ENCODE results near the gene TBC1D22A. TPM values are rescaled to one million over a fixed set of nuclear protein-coding genes. Genes with fewer than 3 reads are reported as not detected.
"Not testable (repeated sequence)": the region's sequence is repeated elsewhere in the genome, so short reads cannot be mapped to it uniquely, and the experiment has no call there.

TBC1D22A gene
- total RNA-seq, 2 experiments from 2014 or later: 22.3 to 43.9 TPM

DNA sequence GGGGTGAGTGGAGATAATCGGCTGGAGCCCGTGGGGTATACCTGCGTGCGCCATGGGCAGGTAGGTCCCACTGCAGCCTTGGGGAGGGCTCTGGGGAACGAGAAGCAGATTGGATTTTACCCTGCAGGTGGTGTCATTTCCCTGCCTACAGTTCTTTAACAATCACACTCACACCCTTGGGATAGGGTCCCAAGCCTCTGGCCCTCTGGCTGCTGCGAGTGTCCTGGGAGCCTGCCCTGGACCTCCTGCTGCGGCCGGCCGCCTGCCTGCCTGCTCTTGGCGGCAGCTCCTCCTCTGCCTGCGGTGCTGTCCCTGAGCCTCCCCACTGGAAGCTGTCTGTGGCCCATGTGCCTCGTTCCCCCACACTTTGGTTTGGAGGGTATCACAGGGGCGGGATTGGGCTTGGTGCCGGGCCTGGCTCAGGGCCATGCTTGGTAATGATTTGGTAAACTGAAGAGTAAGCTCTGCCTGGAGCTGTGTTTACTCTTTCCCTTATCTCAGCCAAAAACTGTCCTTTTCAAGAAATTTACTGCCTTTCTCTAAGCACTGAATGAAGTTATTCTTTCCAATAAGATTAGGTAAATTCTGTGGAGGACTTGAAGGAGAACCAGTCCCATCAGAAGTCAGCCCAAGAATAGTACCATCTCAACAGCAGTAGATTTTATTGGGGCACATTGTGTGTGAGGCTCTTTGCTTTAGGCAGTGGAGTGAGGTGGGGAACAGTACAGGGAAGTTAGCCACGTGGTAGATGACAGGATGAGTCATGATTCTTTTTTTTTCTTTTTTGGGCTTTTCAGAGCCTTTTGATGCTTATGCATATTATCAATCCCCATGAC, 53.7 kb downstream of the TBC1D22A start:
- TF ChIP-seq EZH2phosphoT487 (IDR thresholded peaks at IDR 0.05; ENCODE audit: borderline replicate concordance, low read depth, low read length): no peak
- TF ChIP-seq, protein P1, sequence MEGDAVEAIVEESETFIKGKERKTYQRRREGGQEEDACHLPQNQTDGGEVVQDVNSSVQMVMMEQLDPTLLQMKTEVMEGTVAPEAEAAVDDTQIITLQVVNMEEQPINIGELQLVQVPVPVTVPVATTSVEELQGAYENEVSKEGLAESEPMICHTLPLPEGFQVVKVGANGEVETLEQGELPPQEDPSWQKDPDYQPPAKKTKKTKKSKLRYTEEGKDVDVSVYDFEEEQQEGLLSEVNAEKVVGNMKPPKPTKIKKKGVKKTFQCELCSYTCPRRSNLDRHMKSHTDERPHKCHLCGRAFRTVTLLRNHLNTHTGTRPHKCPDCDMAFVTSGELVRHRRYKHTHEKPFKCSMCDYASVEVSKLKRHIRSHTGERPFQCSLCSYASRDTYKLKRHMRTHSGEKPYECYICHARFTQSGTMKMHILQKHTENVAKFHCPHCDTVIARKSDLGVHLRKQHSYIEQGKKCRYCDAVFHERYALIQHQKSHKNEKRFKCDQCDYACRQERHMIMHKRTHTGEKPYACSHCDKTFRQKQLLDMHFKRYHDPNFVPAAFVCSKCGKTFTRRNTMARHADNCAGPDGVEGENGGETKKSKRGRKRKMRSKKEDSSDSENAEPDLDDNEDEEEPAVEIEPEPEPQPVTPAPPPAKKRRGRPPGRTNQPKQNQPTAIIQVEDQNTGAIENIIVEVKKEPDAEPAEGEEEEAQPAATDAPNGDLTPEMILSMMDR (conservative IDR thresholded peaks at IDR 0.05; ENCODE audit: low read length): no peak
- intact Hi-C loops (cut with micrococcal nuclease; ENCODE audit: unreplicated experiment): no loop called here

DNA sequence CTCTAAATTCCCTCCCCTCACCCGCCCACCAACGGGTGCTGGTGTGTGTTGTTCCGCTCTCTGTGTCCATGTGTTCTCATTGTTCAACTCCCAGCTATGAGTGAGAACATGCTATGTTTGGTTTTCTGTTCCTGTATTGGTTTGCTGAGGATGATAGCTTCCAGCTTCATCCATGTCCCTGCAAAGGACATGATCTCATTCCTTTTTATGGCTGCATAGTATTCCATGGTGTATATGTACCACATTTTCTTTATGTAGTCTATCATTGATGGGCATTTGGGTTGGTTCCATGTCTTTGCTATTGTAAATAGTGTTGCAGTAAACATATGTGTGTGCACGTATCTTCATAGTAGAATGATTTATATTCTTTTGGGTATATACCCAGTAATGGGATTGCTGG, 54.9 kb downstream of the TBC1D22A start:
- H3K4me3 ChIP-seq (ENCODE audit: low read depth, low read length, poor library complexity, severe bottlenecking); H3K4me2 ChIP-seq (ENCODE audit: low read length); BruUV-seq (replicated peaks); H3K27ac ChIP-seq (ENCODE audit: low read depth, low read length, poor library complexity, severe bottlenecking); H3K4me1 ChIP-seq (ENCODE audit: insufficient read depth, low read length, poor library complexity, severe bottlenecking); H4K20me1 ChIP-seq (ENCODE audit: insufficient read depth, low read length); H2AFZ ChIP-seq (ENCODE audit: low read length); H3K9me3 ChIP-seq (ENCODE audit: low read length); DNase-seq (ENCODE audit: low spot score); H3K9me2 ChIP-seq (ENCODE audit: insufficient read depth, low read length); CTCF ChIA-PET (ENCODE audit: unreplicated experiment); intact Hi-C loops (cut with micrococcal nuclease; ENCODE audit: unreplicated experiment): not testable (repeated sequence)
- POLR2A ChIA-PET: interaction anchor here (1.2 kb wide), 1 partner anchor 46 kb away, joined by 3 read pairs; no protein-coding TSS in a partner anchor
- peaks cover 11% of the 10 kb centered on the region; the same call in 1 of the 2 replicates for H3K79me2 ChIP-seq (ENCODE audit: insufficient read depth, low read depth, low read length)
- peaks cover 18% of the 10 kb centered on the region for H3K36me3 ChIP-seq (ENCODE audit: insufficient read depth, low read length)

More for the DNA sequence above, 53.7 kb downstream of the TBC1D22A start:
- Histone ChIP-seq H3K9me2 (ENCODE audit: insufficient read depth, low read length) (no peaks in the 10 kb centered on the region), H3K4me3 (ENCODE audit: low read depth, low read length, poor library complexity, severe bottlenecking) (no peak overlapping the region), H3K4me1 (ENCODE audit: insufficient read depth, low read length, poor library complexity, severe bottlenecking) (no peaks in the 10 kb centered on the region), H2AFZ (ENCODE audit: low read length) (no peak overlapping the region), H3K4me2 (ENCODE audit: low read length) (no peak overlapping the region), H3K27ac (ENCODE audit: low read depth, low read length, poor library complexity, severe bottlenecking) (no peak overlapping the region), H4K20me1 (ENCODE audit: insufficient read depth, low read length) (no peaks in the 10 kb centered on the region), H3K9me3 (ENCODE audit: low read length) (no peaks in the 10 kb centered on the region), H3K79me2 (ENCODE audit: insufficient read depth, low read depth, low read length) (peaks cover 5% of the 10 kb centered on the region; the same call in 1 of the 2 replicates), H3K36me3 (ENCODE audit: insufficient read depth, low read length) (peaks cover 17% of the 10 kb centered on the region)
- ChIA-PET CTCF (ENCODE audit: unreplicated experiment) (no interaction called here), POLR2A (interaction anchor here (1.2 kb wide), 1 partner anchor 47 kb away, joined by 3 read pairs; no protein-coding TSS in a partner anchor)
- no TSS peak for BruUV-seq (replicated peaks)
- DNase-seq (ENCODE audit: low spot score): no peak

DNA sequence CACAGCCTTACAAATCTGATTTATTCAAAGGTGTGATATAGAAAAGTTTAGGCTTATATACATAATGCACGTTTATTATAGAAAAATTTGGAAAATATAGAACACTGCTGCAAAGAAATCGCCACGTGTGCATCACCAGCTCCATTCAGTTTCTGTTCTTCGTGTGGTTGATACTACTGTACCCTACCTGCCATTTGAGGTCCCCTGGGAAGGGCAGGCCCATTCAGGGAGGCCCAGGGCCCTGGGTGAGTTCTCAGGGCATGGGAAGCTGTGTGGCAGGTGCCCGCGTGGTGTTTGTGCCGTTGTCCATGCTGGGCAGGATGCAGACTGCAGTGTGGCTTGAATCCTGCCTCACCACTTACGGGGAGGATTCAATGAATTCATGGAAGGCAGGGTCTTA, 60.8 kb downstream of the TBC1D22A start:
- Histone ChIP-seq H2AFZ (ENCODE audit: low read length) (no peak overlapping the region), H3K4me3 (ENCODE audit: low read depth, low read length, poor library complexity, severe bottlenecking) (no peak overlapping the region), H3K9me2 (ENCODE audit: insufficient read depth, low read length) (no peaks in the 10 kb centered on the region), H3K4me2 (ENCODE audit: low read length) (no peak overlapping the region), H3K9me3 (ENCODE audit: low read length) (no peaks in the 10 kb centered on the region), H4K20me1 (ENCODE audit: insufficient read depth, low read length) (no peaks in the 10 kb centered on the region; the same call in 1 of the 2 replicates), H3K79me2 (ENCODE audit: insufficient read depth, low read depth, low read length) (peaks cover 11% of the 10 kb centered on the region; the same call in 1 of the 2 replicates), H3K36me3 (ENCODE audit: insufficient read depth, low read length) (peaks cover 27% of the 10 kb centered on the region; the same call in 1 of the 2 replicates), H3K4me1 (ENCODE audit: insufficient read depth, low read length, poor library complexity, severe bottlenecking) (no peaks in the 10 kb centered on the region), H3K27ac (ENCODE audit: low read depth, low read length, poor library complexity, severe bottlenecking) (no peak overlapping the region)
- DNase-seq (ENCODE audit: low spot score): no peak
- TF ChIP-seq, protein P1 (conservative IDR thresholded peaks at IDR 0.05; ENCODE audit: low read length): no peak
- no peak for TF ChIP-seq EZH2phosphoT487 (IDR thresholded peaks at IDR 0.05; ENCODE audit: borderline replicate concordance, low read depth, low read length)
- CTCF ChIA-PET (ENCODE audit: unreplicated experiment): no interaction called here
- intact Hi-C loops (cut with micrococcal nuclease; ENCODE audit: unreplicated experiment): no loop called here
- BruUV-seq (replicated peaks): no TSS peak
- POLR2A ChIA-PET: no interaction called here

All from OCI-LY7 (cell line).